Upper lobe of left lung (tissue), 4 donors: ENCODE data around the gene NPHS1.

Source experiments
- EP300 ChIP-seq, 4 donors: sonication (generic); formaldehyde crosslinking; IDR thresholded peaks; one replicate each; pipeline ENCODE4 v1.5.1; 2017; ENCODE audit warnings: antibody characterized with exemption in 4 of 4, control low read depth in 2 of 4
- POLR2A ChIP-seq, 4 donors: fragments of 450-650 bp; IDR thresholded peaks; one replicate each; pipeline ENCODE4 v1.5.1; 2016 to 2017; ENCODE audit warnings: antibody characterized with exemption in 4 of 4, mild to moderate bottlenecking in 2 of 4
- TF ChIP-seq, protein P1 (sequence below), 6 experiments: fragments of 450-650 bp in 4 of 6; fragments of 200-600 bp in 2 of 6; sonication (generic) in 2 of 6; IDR thresholded peaks; one replicate each; pipeline ENCODE4 v1.5.1; 2016 to 2019; ENCODE audit warnings: antibody characterized with exemption in 6 of 6

DNA sequence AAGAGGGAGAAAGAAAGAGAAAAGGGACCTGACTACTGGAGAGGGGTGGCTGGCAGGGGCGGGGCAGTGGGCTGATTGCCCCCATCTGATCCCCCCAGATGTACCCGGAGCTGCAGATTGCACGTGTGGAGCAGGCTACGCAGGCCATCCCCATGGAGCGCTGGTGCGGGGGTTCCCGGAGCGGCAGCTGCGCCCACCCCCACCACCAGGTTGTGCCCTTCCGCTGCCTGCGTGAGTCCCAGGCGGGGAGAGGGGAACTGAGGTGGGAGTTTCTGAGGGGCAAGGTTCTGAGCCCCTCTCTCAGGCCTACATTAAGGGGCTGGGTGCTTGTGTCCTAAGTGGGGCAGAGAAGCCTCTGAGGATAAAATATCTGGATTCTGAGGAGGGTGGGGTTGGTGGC lies 18.5 kb upstream of the NPHS1 start:
- TF ChIP-seq POLR2A (IDR thresholded peaks at IDR 0.05) = no peak
- TF ChIP-seq, protein P1, sequence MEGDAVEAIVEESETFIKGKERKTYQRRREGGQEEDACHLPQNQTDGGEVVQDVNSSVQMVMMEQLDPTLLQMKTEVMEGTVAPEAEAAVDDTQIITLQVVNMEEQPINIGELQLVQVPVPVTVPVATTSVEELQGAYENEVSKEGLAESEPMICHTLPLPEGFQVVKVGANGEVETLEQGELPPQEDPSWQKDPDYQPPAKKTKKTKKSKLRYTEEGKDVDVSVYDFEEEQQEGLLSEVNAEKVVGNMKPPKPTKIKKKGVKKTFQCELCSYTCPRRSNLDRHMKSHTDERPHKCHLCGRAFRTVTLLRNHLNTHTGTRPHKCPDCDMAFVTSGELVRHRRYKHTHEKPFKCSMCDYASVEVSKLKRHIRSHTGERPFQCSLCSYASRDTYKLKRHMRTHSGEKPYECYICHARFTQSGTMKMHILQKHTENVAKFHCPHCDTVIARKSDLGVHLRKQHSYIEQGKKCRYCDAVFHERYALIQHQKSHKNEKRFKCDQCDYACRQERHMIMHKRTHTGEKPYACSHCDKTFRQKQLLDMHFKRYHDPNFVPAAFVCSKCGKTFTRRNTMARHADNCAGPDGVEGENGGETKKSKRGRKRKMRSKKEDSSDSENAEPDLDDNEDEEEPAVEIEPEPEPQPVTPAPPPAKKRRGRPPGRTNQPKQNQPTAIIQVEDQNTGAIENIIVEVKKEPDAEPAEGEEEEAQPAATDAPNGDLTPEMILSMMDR (IDR thresholded peaks at IDR 0.05) = no peak
- TF ChIP-seq EP300 (IDR thresholded peaks at IDR 0.05) = no peak
